ENCODE results near the gene CARD18.

CARD18 gene

GRCh38 chr11:105139669-105140068 is at the start of gene CARD18:
Gene CARD18, minus strand, starts transcription at chr11:105139769. Its CDS starts 43 bp downstream, at chr11:105139726.
- no peak for DNase-seq (ENCODE audit: low read depth)

GRCh38 chr11:105183987-105184386 is 44.4 kb upstream of the CARD18 start:
- no peak for DNase-seq (ENCODE audit: low read depth)

- no peak for DNase-seq (ENCODE audit: low read depth)
Observed at GRCh38 chr11:105183426-105183825, 43.9 kb upstream of the CARD18 start.

GRCh38 chr11:105181521-105181920 is 42.0 kb upstream of the CARD18 start:
- DNase-seq (ENCODE audit: low read depth), result no peak

- no peak for DNase-seq (ENCODE audit: low read depth)
Observed at GRCh38 chr11:105181100-105181499, 41.5 kb upstream of the CARD18 start.

GRCh38 chr11:105179542-105180278 is 40.1 kb upstream of the CARD18 start:
- DNase-seq (ENCODE audit: low read depth), result no peak

GRCh38 chr11:105177658-105178057 is 38.1 kb upstream of the CARD18 start:
- no peak for DNase-seq (ENCODE audit: low read depth)

GRCh38 chr11:105168457-105168856 is 28.9 kb upstream of the CARD18 start:
- DNase-seq (ENCODE audit: low read depth), result no peak

- no peak for DNase-seq (ENCODE audit: low read depth)
Observed at GRCh38 chr11:105167244-105167643, 27.7 kb upstream of the CARD18 start.

- DNase-seq (ENCODE audit: low read depth), result no peak
Observed at GRCh38 chr11:105164208-105164607, 24.6 kb upstream of the CARD18 start.

- no peak for DNase-seq (ENCODE audit: low read depth)
Observed at GRCh38 chr11:105162506-105162905, 22.9 kb upstream of the CARD18 start.

GRCh38 chr11:105158436-105158835 is 18.9 kb upstream of the CARD18 start:
- DNase-seq (ENCODE audit: low read depth), result no peak

GRCh38 chr11:105156720-105157119 is 17.2 kb upstream of the CARD18 start:
- DNase-seq (ENCODE audit: low read depth), result no peak

GRCh38 chr11:105156231-105156630 is 16.7 kb upstream of the CARD18 start:
- DNase-seq (ENCODE audit: low read depth), result no peak

- DNase-seq (ENCODE audit: low read depth), result no peak
Observed at GRCh38 chr11:105155679-105156078, 16.1 kb upstream of the CARD18 start.

- DNase-seq (ENCODE audit: low read depth), result no peak
Observed at GRCh38 chr11:105153392-105153791, 13.8 kb upstream of the CARD18 start.

- no peak for DNase-seq (ENCODE audit: low read depth)
Observed at GRCh38 chr11:105152560-105152959, 13.0 kb upstream of the CARD18 start.

GRCh38 chr11:105152021-105152512 is 12.5 kb upstream of the CARD18 start:
- DNase-seq (ENCODE audit: low read depth), result no peak

GRCh38 chr11:105149477-105149876 is 9.9 kb upstream of the CARD18 start:
- no peak for DNase-seq (ENCODE audit: low read depth)

- no peak for DNase-seq (ENCODE audit: low read depth)
Observed at GRCh38 chr11:105148241-105148640, 8.7 kb upstream of the CARD18 start.

GRCh38 chr11:105144887-105145286 is 5.3 kb upstream of the CARD18 start:
- DNase-seq (ENCODE audit: low read depth), result no peak

GRCh38 chr11:105142167-105142566 is 2.6 kb upstream of the CARD18 start:
- no peak for DNase-seq (ENCODE audit: low read depth)

GRCh38 chr11:105137286-105137685 is 2.3 kb downstream of the CARD18 start:
- DNase-seq (ENCODE audit: low read depth), result no peak

GRCh38 chr11:105135883-105136282 is 3.7 kb downstream of the CARD18 start:
- DNase-seq (ENCODE audit: low read depth), result no peak
